Uterus (tissue), 4 donors: Measurements from ENCODE around the gene PTS. TPM values are rescaled to one million over a fixed set of nuclear protein-coding genes. Genes with fewer than 3 reads are reported as not detected.

ENCODE experiments used
- DNase-seq, 2 donors: peaks; one replicate each; pipeline ENCODE4 v3.0.0-alpha.2; 2019 to 2020
- H3K27ac ChIP-seq, 2 donors: fragments of 200-600 bp; sonication (generic); 1 replicate in 1 of 2; 2 replicates in 1 of 2; pipeline ENCODE4 v1.5.1; 2016 to 2018
- H3K27me3 ChIP-seq, 2 donors: fragments of 200-600 bp; sonication (generic); one replicate each; pipeline ENCODE4 v1.5.1; 2018 to 2019; ENCODE audit warnings: control low read depth in 1 of 2
- H3K36me3 ChIP-seq, 2 donors: fragments of 200-600 bp; sonication (generic); one replicate each; pipeline ENCODE4 v1.5.1; 2019; ENCODE audit warnings: control low read depth in 1 of 2
- H3K4me1 ChIP-seq, 2 donors: fragments of 200-600 bp; sonication (generic); one replicate each; pipeline ENCODE4 v1.5.1; 2018 to 2019; ENCODE audit warnings: control low read depth in 1 of 2
- H3K4me3 ChIP-seq, 2 donors: fragments of 200-600 bp; sonication (generic); 1 replicate in 1 of 2; 2 replicates in 1 of 2; pipeline ENCODE4 v1.5.1; 2018 to 2019; ENCODE audit warnings: mild to moderate bottlenecking in 1 of 2
- H3K9me3 ChIP-seq, 2 donors: fragments of 200-600 bp; sonication (generic); one replicate each; pipeline ENCODE4 v1.5.1; 2019; ENCODE audit warnings: control low read depth in 1 of 2
- CTCF ChIP-seq, 4 experiments: fragments of 200-600 bp in 2 of 4; fragments of 450-650 bp in 2 of 4; sonication (generic) in 2 of 4; IDR thresholded peaks; one replicate each; pipeline ENCODE4 v1.5.1; 2016 to 2019; ENCODE audit warnings: antibody characterized with exemption in 4 of 4, mild to moderate bottlenecking in 2 of 4, moderate library complexity in 1 of 4
- POLR2A ChIP-seq, 2 donors: fragments of 450-650 bp; IDR thresholded peaks; one replicate each; pipeline ENCODE4 v1.6.1; 2016; ENCODE audit warnings: antibody characterized with exemption in 2 of 2, mild to moderate bottlenecking in 1 of 2, moderate library complexity in 1 of 2
- intact Hi-C: fragments of 100-400 bp; cut with DNase I; formaldehyde crosslinking; loops from one replicate; pipeline ENCODE4 v1.15.1; 2023; ENCODE audit warnings: low total_unique reads
- small RNA-seq: library from RNA; depleted of rRNA; stranded (forward); fragments of <200 nt; gene quantifications from one replicate; pipeline ENCODE3, GENCODE V24; 2016
- total RNA-seq, 4 donors: library from RNA; depleted of rRNA in 3 of 4; stranded (reverse); fragments of >200 nt in 3 of 4; gene quantifications; one replicate each; pipeline versions ENCODE4 v1.1.0 to v1.2.4, GENCODE V29; 2014 to 2023
- donor health status: DM: yes; HTN: yes; CAD: no.

Gene PTS
- total RNA-seq, 4 donors from 2014 or later, result 15.9 to 43.5 (median 35.4) TPM

- H3K36me3 ChIP-seq, result no peaks in the 10 kb centered on the region
- H3K27me3 ChIP-seq, result no peaks in the 10 kb centered on the region
- no peak overlapping the region for H3K4me3 ChIP-seq
- intact Hi-C loops, result loop anchor here (5.0 to 10.0 kb wide), 2 partner anchors 64 to 167 kb away; no protein-coding TSS in a partner anchor
- no peaks in the 10 kb centered on the region for H3K9me3 ChIP-seq
- no peaks in the 10 kb centered on the region for H3K4me1 ChIP-seq
- H3K27ac ChIP-seq, result no peak overlapping the region
- no peak for DNase-seq
- TF ChIP-seq POLR2A (IDR thresholded peaks at IDR 0.05), result no peak
- TF ChIP-seq CTCF (IDR thresholded peaks at IDR 0.05), result no peak
These were observed 55.5 kb downstream of the PTS start for GRCh38 chr11:112281726-112282125.

Small RNA genes lying within 50 kb of the gene (small RNA-seq; reads per million reads assigned to genes)
- not detected for gene MRPS36P4

Other genes with a start within 250 kb of the PTS start
- gene DLAT, start 201.0 kb upstream of the PTS start, total RNA-seq, result 10 to 100 TPM; 11.8 to 32.7 (median 24.7) TPM
- gene PIH1D2, start 152.4 kb upstream of the PTS start, total RNA-seq, result 1 to 10 TPM in 2 of 4 donors, under 1 TPM in 2; 0.29 to 5.5 (median 1.6) TPM
- gene NKAPD1, start 152.1 kb upstream of the PTS start, total RNA-seq, result 10 to 100 TPM in 2 of 4 donors, 1 to 10 TPM in 2; 2.3 to 32.9 (median 14.3) TPM
- 10 to 100 TPM; 17.7 to 56.1 (median 43.6) TPM for gene TIMM8B, start 139.7 kb upstream of the PTS start, total RNA-seq
- gene SDHD, start 139.6 kb upstream of the PTS start, total RNA-seq, result 100 to 1,000 TPM in 2 of 4 donors, 10 to 100 TPM in 2; 84.7 to 157 (median 104) TPM
- gene IL18, start 62.3 kb upstream of the PTS start, total RNA-seq, result 1 to 10 TPM; 1.2 to 6.8 (median 3.9) TPM
- gene TEX12, start 59.1 kb upstream of the PTS start, total RNA-seq, result 1 to 10 TPM in 2 of 4 donors, not detected in 2; 1.3 to 1.7 TPM
- gene BCO2, start 50.9 kb upstream of the PTS start, total RNA-seq, result 10 to 100 TPM in 3 of 4 donors, 1 to 10 TPM in 1; 4.6 to 15.3 (median 14.2) TPM
- not detected for gene PLET1, start 34.4 kb downstream of the PTS start, total RNA-seq